ENCODE data around the gene ARHGEF11.

ARHGEF11 gene

GRCh38 chr1:157050836-157051235 lies 5.3 kb upstream of the ARHGEF11 start:
- no peak for DNase-seq

GRCh38 chr1:157047062-157047410 lies 1.5 kb upstream of the ARHGEF11 start:
- no peak for DNase-seq

GRCh38 chr1:157044326-157044725 lies 1.2 kb downstream of the ARHGEF11 start:
- DNase-seq = no peak

GRCh38 chr1:157043685-157044084 lies 1.9 kb downstream of the ARHGEF11 start:
- DNase-seq = no peak

- no peak for DNase-seq
Observed at GRCh38 chr1:157042846-157043245, 2.7 kb downstream of the ARHGEF11 start.

- DNase-seq = no peak
Observed at GRCh38 chr1:157040802-157041201, 4.7 kb downstream of the ARHGEF11 start.

- DNase-seq = no peak
Observed at GRCh38 chr1:157035121-157035520, 10.4 kb downstream of the ARHGEF11 start.

GRCh38 chr1:157034137-157034800 lies 11.3 kb downstream of the ARHGEF11 start:
- no peak for DNase-seq

GRCh38 chr1:157033357-157033876 lies 12.1 kb downstream of the ARHGEF11 start:
- DNase-seq = no peak

- DNase-seq = no peak
Observed at GRCh38 chr1:157032303-157032702, 13.2 kb downstream of the ARHGEF11 start.

GRCh38 chr1:157030728-157031127 lies 14.8 kb downstream of the ARHGEF11 start:
- DNase-seq = no peak

GRCh38 chr1:157028674-157029073 lies 16.9 kb downstream of the ARHGEF11 start:
- no peak for DNase-seq

GRCh38 chr1:157025856-157026255 lies 19.7 kb downstream of the ARHGEF11 start:
- DNase-seq = no peak

GRCh38 chr1:157025385-157025784 lies 20.2 kb downstream of the ARHGEF11 start:
- DNase-seq = no peak

GRCh38 chr1:157021688-157022087 lies 23.9 kb downstream of the ARHGEF11 start:
- DNase-seq = no peak

- no peak for DNase-seq
Observed at GRCh38 chr1:157019457-157019856, 26.1 kb downstream of the ARHGEF11 start.

GRCh38 chr1:157011845-157012244 lies 33.7 kb downstream of the ARHGEF11 start:
- no peak for DNase-seq

GRCh38 chr1:157008502-157008901 lies 37.0 kb downstream of the ARHGEF11 start:
- DNase-seq = no peak

- DNase-seq = no peak
Observed at GRCh38 chr1:157007306-157007705, 38.2 kb downstream of the ARHGEF11 start.

- no peak for DNase-seq
Observed at GRCh38 chr1:157006676-157007075, 38.9 kb downstream of the ARHGEF11 start.

GRCh38 chr1:157005965-157006364 lies 39.6 kb downstream of the ARHGEF11 start:
- no peak for DNase-seq

- DNase-seq = no peak
Observed at GRCh38 chr1:157004806-157005205, 40.7 kb downstream of the ARHGEF11 start.

- no peak for DNase-seq
Observed at GRCh38 chr1:157004327-157004726, 41.2 kb downstream of the ARHGEF11 start.

GRCh38 chr1:157001304-157001703 lies 44.2 kb downstream of the ARHGEF11 start:
- no peak for DNase-seq

- DNase-seq = no peak
Observed at GRCh38 chr1:157000686-157001085, 44.9 kb downstream of the ARHGEF11 start.

All from NCI-H2029 treated with DMSO at 0.1 percent for 48 hours (cell line).